HG03439 (cell line): Measurements from ENCODE around the gene ZNF226.
"Not testable (repeated sequence)": the region's sequence is repeated elsewhere in the genome, so short reads cannot be mapped to it uniquely, and the experiment has no call there.

Source experiments
- ATAC-seq: cut with Tn5 transposase; IDR thresholded peaks from one replicate; pipeline ENCODE4 v1.9.1; 2021; ENCODE audit warnings: mild to moderate bottlenecking, moderate library complexity; ENCODE audit not compliant: unreplicated experiment

ZNF226 gene

GRCh38 chr19:44164673-44165512 is at the start of gene ZNF226:
Gene ZNF226 (plus strand): TSS chr19:44165100. CDS start chr19:44170081, 4,981 bp downstream.
- ATAC-seq, result peak; percentile 92

GRCh38 chr19:44121162-44121561 is 43.7 kb upstream of the ZNF226 start:
- not testable (repeated sequence) for ATAC-seq

GRCh38 chr19:44131955-44132354 is 32.9 kb upstream of the ZNF226 start:
- ATAC-seq, result no peak

GRCh38 chr19:44141191-44142058 is 23.5 kb upstream of the ZNF226 start, which contains the start of gene ZNF234:
Gene ZNF234 (plus strand): TSS chr19:44141554. CDS start chr19:44144633, 3,079 bp downstream.
- ATAC-seq, result peak; percentile 56

- no peak for ATAC-seq
These were observed 22.9 kb upstream of the ZNF226 start for GRCh38 chr19:44142059-44142433.

GRCh38 chr19:44149776-44150175 is 15.1 kb upstream of the ZNF226 start:
- no peak for ATAC-seq

GRCh38 chr19:44151491-44151890 is 13.4 kb upstream of the ZNF226 start:
- ATAC-seq, result no peak

- no peak for ATAC-seq
These were observed 8.4 kb upstream of the ZNF226 start for GRCh38 chr19:44156475-44156874.

GRCh38 chr19:44163789-44164188 is 1.1 kb upstream of the ZNF226 start:
- ATAC-seq, result no peak

- no peak for ATAC-seq
These were observed 600 bp upstream of the ZNF226 start for GRCh38 chr19:44164327-44164672.

- not testable (repeated sequence) for ATAC-seq
These were observed 5.8 kb downstream of the ZNF226 start for GRCh38 chr19:44170660-44171059.

GRCh38 chr19:44176590-44176989 is 11.7 kb downstream of the ZNF226 start:
- ATAC-seq, result no peak

GRCh38 chr19:44180968-44181367 is 16.1 kb downstream of the ZNF226 start:
- no peak for ATAC-seq

- ATAC-seq, result no peak
These were observed 17.2 kb downstream of the ZNF226 start for GRCh38 chr19:44182145-44182544.

GRCh38 chr19:44190020-44190419 is 25.1 kb downstream of the ZNF226 start:
- ATAC-seq, result no peak

- no peak for ATAC-seq
These were observed 27.2 kb downstream of the ZNF226 start for GRCh38 chr19:44192127-44192526.

GRCh38 chr19:44196772-44197171 is 31.9 kb downstream of the ZNF226 start:
- no peak for ATAC-seq

GRCh38 chr19:44202470-44202869 is 37.6 kb downstream of the ZNF226 start:
- no peak for ATAC-seq

- no peak for ATAC-seq
These were observed 38.1 kb downstream of the ZNF226 start for GRCh38 chr19:44202974-44203373.

- not testable (repeated sequence) for ATAC-seq
These were observed 39.0 kb downstream of the ZNF226 start for GRCh38 chr19:44203877-44204276.

- no peak for ATAC-seq
These were observed 39.9 kb downstream of the ZNF226 start for GRCh38 chr19:44204772-44205171.
